GM10266 (cell line): Measurements from ENCODE around the gene RASA4B.
A peak's percentile ranks its signal among the peaks of the same experiment; 100 is the strongest.

ENCODE experiments used
- DNase-seq: peaks from one replicate; pipeline ENCODE4 v3.0.0; 2012; ENCODE audit errors: extremely low spot score
- TF ChIP-seq, protein P1 (sequence below): IDR thresholded peaks from 2 replicates; pipeline ENCODE4 v1.5.1; 2012; ENCODE audit warnings: mild to moderate bottlenecking, low read depth; ENCODE audit not compliant: control insufficient read depth, insufficient read depth; ENCODE audit errors: missing control alignments

The RASA4B gene

DNA sequence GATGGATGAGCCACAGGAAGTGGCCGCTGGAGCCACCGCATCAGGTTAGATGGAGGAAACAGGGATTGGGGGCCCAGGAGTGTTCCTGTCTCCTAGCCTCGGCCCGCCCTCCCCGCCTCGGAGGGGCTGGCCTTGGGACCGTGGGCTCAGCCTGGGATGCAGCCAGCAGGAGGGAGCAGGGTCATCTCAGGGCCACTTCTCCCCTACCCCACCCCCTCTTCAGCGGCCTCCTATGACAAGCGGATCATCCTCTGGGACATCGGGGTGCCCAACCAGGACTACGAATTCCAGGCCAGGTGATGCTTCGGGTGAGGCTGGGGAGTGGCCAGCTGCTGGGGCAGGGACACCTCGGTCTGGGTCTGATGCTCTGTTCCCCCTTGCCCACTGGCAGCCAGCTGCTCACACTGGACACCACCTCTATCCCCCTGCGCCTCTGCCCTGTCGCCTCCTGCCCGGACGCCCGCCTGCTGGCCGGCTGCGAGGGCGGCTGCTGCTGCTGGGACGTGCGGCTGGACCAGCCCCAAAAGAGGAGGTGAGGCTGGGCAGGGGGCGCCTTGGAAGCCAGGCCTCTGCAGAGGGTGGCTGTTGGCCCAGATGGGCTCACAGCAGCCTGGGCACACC is 48.1 kb downstream of the RASA4B start:
- DNase-seq = no peak

DNA sequence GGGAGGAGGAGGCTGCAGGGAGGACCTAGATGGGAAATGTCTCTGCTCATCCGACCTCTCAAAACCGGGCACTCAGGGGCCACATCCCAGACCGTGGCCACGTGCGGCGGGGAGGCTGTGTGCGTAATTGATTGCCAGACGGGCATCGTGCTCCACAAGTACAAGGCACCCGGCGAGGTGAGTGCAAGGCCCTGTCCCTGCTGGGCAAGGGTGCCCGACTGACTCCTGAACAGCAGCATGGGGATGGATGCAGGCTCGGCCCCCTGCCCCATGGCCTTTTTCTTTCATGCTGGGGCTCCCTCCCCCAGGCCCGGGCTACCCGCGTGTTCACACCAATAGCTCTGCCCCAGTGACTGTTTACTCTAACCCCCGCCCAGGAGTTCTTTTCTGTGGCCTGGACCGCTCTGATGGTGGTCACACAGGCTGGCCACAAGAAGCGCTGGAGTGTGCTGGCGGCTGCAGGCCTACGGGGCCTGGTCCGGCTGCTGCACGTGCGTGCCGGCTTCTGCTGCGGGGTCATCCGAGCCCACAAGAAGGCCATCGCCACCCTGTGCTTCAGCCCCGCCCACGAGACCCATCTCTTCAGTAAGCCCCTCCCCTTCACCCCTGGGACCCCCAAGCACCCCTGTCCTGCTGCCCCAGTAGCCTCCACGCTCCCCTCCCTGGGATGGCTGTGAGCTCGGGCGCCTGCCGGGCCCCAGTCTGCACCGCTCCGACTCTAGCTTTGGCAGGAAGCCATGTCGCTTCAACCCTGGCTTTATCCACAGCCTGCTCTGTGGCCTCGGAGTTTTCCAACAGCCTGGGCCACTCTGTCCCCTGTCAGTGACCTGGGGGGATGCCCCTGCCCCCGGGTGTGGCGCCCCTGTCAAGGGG is 48.9 kb downstream of the RASA4B start:
- DNase-seq = no peak
- TF ChIP-seq, protein P1, sequence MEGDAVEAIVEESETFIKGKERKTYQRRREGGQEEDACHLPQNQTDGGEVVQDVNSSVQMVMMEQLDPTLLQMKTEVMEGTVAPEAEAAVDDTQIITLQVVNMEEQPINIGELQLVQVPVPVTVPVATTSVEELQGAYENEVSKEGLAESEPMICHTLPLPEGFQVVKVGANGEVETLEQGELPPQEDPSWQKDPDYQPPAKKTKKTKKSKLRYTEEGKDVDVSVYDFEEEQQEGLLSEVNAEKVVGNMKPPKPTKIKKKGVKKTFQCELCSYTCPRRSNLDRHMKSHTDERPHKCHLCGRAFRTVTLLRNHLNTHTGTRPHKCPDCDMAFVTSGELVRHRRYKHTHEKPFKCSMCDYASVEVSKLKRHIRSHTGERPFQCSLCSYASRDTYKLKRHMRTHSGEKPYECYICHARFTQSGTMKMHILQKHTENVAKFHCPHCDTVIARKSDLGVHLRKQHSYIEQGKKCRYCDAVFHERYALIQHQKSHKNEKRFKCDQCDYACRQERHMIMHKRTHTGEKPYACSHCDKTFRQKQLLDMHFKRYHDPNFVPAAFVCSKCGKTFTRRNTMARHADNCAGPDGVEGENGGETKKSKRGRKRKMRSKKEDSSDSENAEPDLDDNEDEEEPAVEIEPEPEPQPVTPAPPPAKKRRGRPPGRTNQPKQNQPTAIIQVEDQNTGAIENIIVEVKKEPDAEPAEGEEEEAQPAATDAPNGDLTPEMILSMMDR = no peak

More for the DNA sequence above, 48.1 kb downstream of the RASA4B start:
- TF ChIP-seq, protein P1 = no peak

GRCh38 chr7:102467581-102468477 is 49.7 kb downstream of the RASA4B start:
- TF ChIP-seq, protein P1 = no peak
- no peak for DNase-seq

- no peak for DNase-seq
- TF ChIP-seq, protein P1 = no peak
Observed at GRCh38 chr7:102466097-102466496, 51.5 kb downstream of the RASA4B start.

GRCh38 chr7:102464577-102465280 is 52.8 kb downstream of the RASA4B start, which contains the start of the genes ALKBH4 and LRWD1:
Gene ALKBH4 (minus strand): TSS chr7:102464863. CDS start chr7:102464836, 27 bp downstream.
Gene LRWD1 (plus strand): TSS chr7:102464984. CDS start chr7:102465081, 97 bp downstream.
- TF ChIP-seq, protein P1 = peak; percentile 41
- peak; percentile 100 for DNase-seq

DNA sequence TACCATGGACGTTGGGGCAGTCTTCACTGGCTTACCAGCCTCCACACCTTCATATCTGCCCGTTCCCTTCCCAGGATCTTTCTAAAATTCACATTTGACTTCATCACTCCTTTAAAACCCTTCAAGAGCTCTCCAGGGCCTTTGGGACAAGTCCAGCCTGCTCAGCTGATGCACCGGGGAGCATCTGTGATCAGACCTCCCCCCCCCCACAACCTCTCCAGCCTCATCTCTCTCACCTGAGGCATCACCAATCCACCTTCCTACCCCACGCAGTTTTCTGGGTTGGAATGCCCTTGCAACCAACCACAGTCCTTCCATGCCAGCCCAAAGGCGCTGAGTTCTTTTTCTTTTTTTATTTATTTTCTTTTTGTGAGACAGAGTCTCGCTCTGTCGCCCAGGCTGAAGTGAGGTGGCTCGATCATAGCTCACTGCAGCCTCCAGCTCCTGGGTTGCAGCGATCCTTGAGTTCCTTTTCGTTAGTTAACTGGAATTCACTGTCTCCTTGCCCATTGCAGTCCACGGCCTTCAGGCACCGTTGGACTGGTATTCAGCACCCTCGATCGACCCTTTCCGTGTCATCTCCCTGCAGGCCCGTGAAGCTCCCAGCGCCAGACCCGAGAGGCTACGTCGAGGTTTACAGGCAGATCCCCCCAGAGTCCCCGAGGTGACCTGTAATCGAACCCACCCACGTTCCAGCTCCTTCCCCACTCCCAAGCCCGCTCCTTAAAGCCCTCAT is 53.6 kb downstream of the RASA4B start:
- TF ChIP-seq, protein P1 = no peak
- DNase-seq = peak; percentile 52
